BLaER1 treated with 17β-estradiol and CSF1 and Interleukin-3, amounts not matched to agents 10 nM and 100 nM (cell line): ENCODE data around the gene FAH.

Experiments
- H3K27ac ChIP-seq, 11 experiments: shearing (Covaris generic); formaldehyde crosslinking; 2 replicates each; pipeline ENCODE4 v1.8.1; 2022
- H3K27me3 ChIP-seq, 11 experiments: shearing (Covaris generic); formaldehyde crosslinking; 2 replicates each; pipeline ENCODE4 v1.8.1; 2022
- H3K36me3 ChIP-seq, 11 experiments: shearing (Covaris generic); formaldehyde crosslinking; 2 replicates each; pipeline ENCODE4 v1.8.1; 2022
- H3K4me1 ChIP-seq, 10 experiments: shearing (Covaris generic); formaldehyde crosslinking; 2 replicates each; pipeline ENCODE4 v1.8.1; 2022
- H3K4me2 ChIP-seq, 11 experiments: shearing (Covaris generic); formaldehyde crosslinking; 2 replicates each; pipeline ENCODE4 v1.8.1; 2022
- H3K4me3 ChIP-seq, 10 experiments: shearing (Covaris generic); formaldehyde crosslinking; 2 replicates each; pipeline ENCODE4 v1.8.1; 2022
- H3K9ac ChIP-seq, 11 experiments: shearing (Covaris generic); formaldehyde crosslinking; 2 replicates each; pipeline ENCODE4 v1.8.1; 2022
- H3K9me3 ChIP-seq, 11 experiments: shearing (Covaris generic); formaldehyde crosslinking; replicated peaks in 1 of 11; 2 replicates each; pipeline ENCODE4 v1.8.1; 2022
- H4K20me1 ChIP-seq, 11 experiments: shearing (Covaris generic); formaldehyde crosslinking; 2 replicates each; pipeline ENCODE4 v1.8.1; 2022
- Cebpa-rat ChIP-seq, 11 experiments: shearing (Covaris generic); IDR thresholded peaks; 2 replicates each; pipeline ENCODE4 v1.8.1; 2022

FAH gene

GRCh38 chr15:80136854-80137253, 15.9 kb upstream of the FAH start:
- no peaks in the 10 kb centered on the region for H4K20me1 ChIP-seq
- no peak overlapping the region for H3K9ac ChIP-seq
- H3K36me3 ChIP-seq, result peaks cover 39 to 62% (median 54%) of the 10 kb centered on the region in 11 experiments
- H3K9me3 ChIP-seq, result no peaks in the 10 kb centered on the region
- no peak overlapping the region for H3K4me2 ChIP-seq
- no peaks in the 10 kb centered on the region for H3K27me3 ChIP-seq
- peaks cover 0 to 24% (median 0%) of the 10 kb centered on the region in 10 experiments; a peak in 6 of 20 replicates for H3K4me1 ChIP-seq
- no peak for TF ChIP-seq Cebpa-rat (IDR thresholded peaks at IDR 0.05)
- H3K27ac ChIP-seq, result no peak overlapping the region
- no peak overlapping the region for H3K4me3 ChIP-seq

GRCh38 chr15:80138961-80139360, 13.8 kb upstream of the FAH start:
- Histone ChIP-seq H3K36me3 (peaks cover 18 to 41% (median 33%) of the 10 kb centered on the region in 11 experiments), H3K4me1 (peaks cover 0 to 24% (median 0%) of the 10 kb centered on the region in 10 experiments; a peak in 6 of 20 replicates), H3K27me3 (no peaks in the 10 kb centered on the region), H3K4me2 (peak overlapping the region in 3 of 11 experiments; percentile 40 to 58 (median 48); a peak in 4 of 22 replicates), H3K9ac (no peak overlapping the region), H3K9me3 (no peaks in the 10 kb centered on the region), H4K20me1 (no peaks in the 10 kb centered on the region), H3K27ac (peak overlapping the region in 2 of 11 experiments; percentile 4 to 40; a peak in 3 of 22 replicates), H3K4me3 (no peak overlapping the region)
- TF ChIP-seq Cebpa-rat (IDR thresholded peaks at IDR 0.05), result no peak

GRCh38 chr15:80140909-80141308, 11.9 kb upstream of the FAH start:
- no peak overlapping the region for H3K9ac ChIP-seq
- TF ChIP-seq Cebpa-rat (IDR thresholded peaks at IDR 0.05), result no peak

GRCh38 chr15:80141916-80142598, 10.7 kb upstream of the FAH start:
- Histone ChIP-seq H3K9me3 (no peaks in the 10 kb centered on the region), H3K4me3 (no peak overlapping the region), H3K4me2 (no peak overlapping the region), H3K27ac (no peak overlapping the region), H3K36me3 (peaks cover 0 to 12% (median 8%) of the 10 kb centered on the region in 11 experiments; a peak in 10 of 22 replicates), H4K20me1 (no peaks in the 10 kb centered on the region), H3K27me3 (no peaks in the 10 kb centered on the region), H3K9ac (no peak overlapping the region), H3K4me1 (peaks cover 0 to 24% (median 0%) of the 10 kb centered on the region in 10 experiments; a peak in 6 of 20 replicates)
- no peak for TF ChIP-seq Cebpa-rat (IDR thresholded peaks at IDR 0.05)

More at GRCh38 chr15:80140909-80141308, 11.9 kb upstream of the FAH start:
- H3K9me3 ChIP-seq, result no peaks in the 10 kb centered on the region
- no peak overlapping the region for H3K4me3 ChIP-seq
- H3K27me3 ChIP-seq, result no peaks in the 10 kb centered on the region
- peak overlapping the region in 1 of 11 experiments; percentile 30; a peak in 1 of 22 replicates for H3K4me2 ChIP-seq
- no peaks in the 10 kb centered on the region for H4K20me1 ChIP-seq
- H3K36me3 ChIP-seq, result peaks cover 4 to 23% (median 14%) of the 10 kb centered on the region in 11 experiments; a peak in 18 of 22 replicates
- peaks cover 0 to 24% (median 0%) of the 10 kb centered on the region in 10 experiments; a peak in 6 of 20 replicates for H3K4me1 ChIP-seq
- no peak overlapping the region for H3K27ac ChIP-seq

- Histone ChIP-seq H4K20me1 (no peaks in the 10 kb centered on the region), H3K4me3 (no peak overlapping the region), H3K36me3 (peaks cover 0 to 6% (median 2%) of the 10 kb centered on the region in 11 experiments; a peak in 3 of 22 replicates), H3K9ac (no peak overlapping the region), H3K4me2 (no peak overlapping the region), H3K27ac (no peak overlapping the region), H3K4me1 (peaks cover 0 to 24% (median 0%) of the 10 kb centered on the region in 10 experiments; a peak in 6 of 20 replicates), H3K27me3 (no peaks in the 10 kb centered on the region), H3K9me3 (no peaks in the 10 kb centered on the region)
- TF ChIP-seq Cebpa-rat (IDR thresholded peaks at IDR 0.05), result no peak
Measured at GRCh38 chr15:80142646-80143045, 10.2 kb upstream of the FAH start.

- no peaks in the 10 kb centered on the region; a peak in 1 of 22 replicates for H4K20me1 ChIP-seq
- no peak overlapping the region for H3K4me3 ChIP-seq
- H3K4me2 ChIP-seq, result no peak overlapping the region
- no peaks in the 10 kb centered on the region for H3K27me3 ChIP-seq
- no peaks in the 10 kb centered on the region for H3K9me3 ChIP-seq
- H3K4me1 ChIP-seq, result peaks cover 17 to 41% (median 28%) of the 10 kb centered on the region in 10 experiments
- H3K36me3 ChIP-seq, result no peaks in the 10 kb centered on the region
- no peak for TF ChIP-seq Cebpa-rat (IDR thresholded peaks at IDR 0.05)
- H3K9ac ChIP-seq, result no peak overlapping the region
- H3K27ac ChIP-seq, result no peak overlapping the region
Measured at GRCh38 chr15:80151148-80151547, 1.7 kb upstream of the FAH start.

GRCh38 chr15:80151576-80151975, 1.2 kb upstream of the FAH start:
- H3K27ac ChIP-seq, result peak overlapping the region in 1 of 11 experiments; percentile 77; a peak in 1 of 22 replicates
- no peaks in the 10 kb centered on the region for H3K9me3 ChIP-seq
- H4K20me1 ChIP-seq, result no peaks in the 10 kb centered on the region; a peak in 1 of 22 replicates
- peaks cover 17 to 45% (median 28%) of the 10 kb centered on the region in 10 experiments for H3K4me1 ChIP-seq
- TF ChIP-seq Cebpa-rat (IDR thresholded peaks at IDR 0.05), result no peak
- no peaks in the 10 kb centered on the region for H3K36me3 ChIP-seq
- peak overlapping the region in 1 of 10 experiments; percentile 60; a peak in 1 of 20 replicates for H3K4me3 ChIP-seq
- no peaks in the 10 kb centered on the region for H3K27me3 ChIP-seq
- H3K4me2 ChIP-seq, result peak overlapping the region; percentile 57 to 84 (median 78); a peak in 15 of 22 replicates
- H3K9ac ChIP-seq, result no peak overlapping the region

- no peaks in the 10 kb centered on the region for H3K9me3 ChIP-seq
- H3K4me3 ChIP-seq, result peak overlapping the region; percentile 58 to 82 (median 74)
- no peaks in the 10 kb centered on the region for H3K36me3 ChIP-seq
- no peak for TF ChIP-seq Cebpa-rat (IDR thresholded peaks at IDR 0.05)
- H3K27ac ChIP-seq, result peak overlapping the region in 10 of 11 experiments; percentile 45 to 82 (median 70); a peak in 18 of 22 replicates
- no peaks in the 10 kb centered on the region; a peak in 1 of 22 replicates for H4K20me1 ChIP-seq
- peaks cover 21 to 52% (median 34%) of the 10 kb centered on the region in 10 experiments for H3K4me1 ChIP-seq
- H3K27me3 ChIP-seq, result no peaks in the 10 kb centered on the region
- peak overlapping the region; percentile 58 to 98 (median 82) for H3K4me2 ChIP-seq
- H3K9ac ChIP-seq, result peak overlapping the region in 10 of 11 experiments; percentile 68 to 85 (median 80); a peak in 18 of 22 replicates
Measured at GRCh38 chr15:80152180-80152895, 461 bp upstream of the FAH start.

GRCh38 chr15:80153900-80154299, 1.1 kb downstream of the FAH start:
- Histone ChIP-seq H3K27ac (peak overlapping the region in 6 of 11 experiments; percentile 60 to 82 (median 78); a peak in 8 of 22 replicates), H3K9ac (peak overlapping the region; percentile 66 to 85 (median 80); a peak in 16 of 22 replicates), H4K20me1 (no peaks in the 10 kb centered on the region; a peak in 1 of 22 replicates), H3K36me3 (peaks cover 0 to 5% (median 0%) of the 10 kb centered on the region in 11 experiments; a peak in 1 of 22 replicates), H3K9me3 (no peaks in the 10 kb centered on the region), H3K27me3 (no peaks in the 10 kb centered on the region), H3K4me1 (peaks cover 35 to 67% (median 49%) of the 10 kb centered on the region in 10 experiments), H3K4me3 (peak overlapping the region in 9 of 10 experiments; percentile 58 to 82 (median 74); a peak in 17 of 20 replicates), H3K4me2 (peak overlapping the region; percentile 74 to 98 (median 92))
- no peak for TF ChIP-seq Cebpa-rat (IDR thresholded peaks at IDR 0.05)
